Keratinocyte (primary cell): Measurements from ENCODE around the gene UNC5A.

ENCODE experiments used
- CTCF ChIP-seq, 3 experiments: IDR thresholded peaks in 1 of 3; conservative IDR thresholded peaks in 1 of 3; optimal IDR thresholded peaks in 1 of 3; 2 replicates in 2 of 3; 3 replicates in 1 of 3; pipeline versions ENCODE3 to v1.5.1; 2011; ENCODE audit warnings: low read length in 3 of 3, mild to moderate bottlenecking in 3 of 3, moderate library complexity in 2 of 3, control low read depth in 1 of 3, inconsistent platforms in 1 of 3; ENCODE audit not compliant: insufficient read depth in 2 of 3; ENCODE audit errors: extremely low read depth in 1 of 3
- EZH2 ChIP-seq: IDR thresholded peaks from one replicate; pipeline ENCODE4 v1.6.1; 2012; ENCODE audit warnings: inconsistent platforms, mild to moderate bottlenecking, low read length, moderate library complexity

- TF ChIP-seq CTCF (optimal IDR thresholded peaks at IDR 0.05 in 1 of 3, IDR thresholded peaks at IDR 0.05 in 1 of 3, conservative IDR thresholded peaks at IDR 0.05 in 1 of 3; ENCODE audit: extremely low read depth in 1 of 3, insufficient read depth in 2 of 3, low read length in 3 of 3) (no peak), EZH2 (no peak)
These were observed 9.1 kb downstream of the UNC5A start for GRCh38 chr5:176819476-176819875.
